NB4 (cell line): ENCODE data around the gene PBXIP1.
A peak's percentile ranks its signal among the peaks of the same experiment; 100 is the strongest.
"Not testable (repeated sequence)": the region's sequence is repeated elsewhere in the genome, so short reads cannot be mapped to it uniquely, and the experiment has no call there.

ENCODE experiments used
- DNase-seq: peaks from one replicate; pipeline ENCODE4 v3.0.0; 2010; ENCODE audit warnings: low read depth
- H3K4me3 ChIP-seq: one replicate; pipeline ENCODE4 v1.5.1; 2011; ENCODE audit warnings: mild to moderate bottlenecking, low read depth, low read length, moderate library complexity
- MYC ChIP-seq: IDR thresholded peaks from 2 replicates; pipeline ENCODE4 v1.6.1; 2011; ENCODE audit warnings: low read depth, low read length
- POLR2A ChIP-seq: IDR thresholded peaks from 2 replicates; pipeline ENCODE4 v1.6.1; 2011; ENCODE audit warnings: mild to moderate bottlenecking; ENCODE audit not compliant: insufficient read length; ENCODE audit errors: extremely low read depth
- TF ChIP-seq, protein P1 (sequence below): IDR thresholded peaks from 2 replicates; pipeline ENCODE4 v1.6.1; 2011; ENCODE audit warnings: low read depth, low read length
- TF ChIP-seq, protein P2 (sequence below): IDR thresholded peaks from one replicate; pipeline ENCODE4 v1.5.1; 2012; ENCODE audit warnings: low read depth, low read length

The PBXIP1 gene

GRCh38 chr1:154982897-154983648, 27.2 kb upstream of the PBXIP1 start, which contains the start of gene FLAD1:
FLAD1 (plus strand) TSS chr1:154983344; CDS start chr1:154983695, 351 bp downstream.
- DNase-seq, result peak; percentile 100
- TF ChIP-seq, protein P1, sequence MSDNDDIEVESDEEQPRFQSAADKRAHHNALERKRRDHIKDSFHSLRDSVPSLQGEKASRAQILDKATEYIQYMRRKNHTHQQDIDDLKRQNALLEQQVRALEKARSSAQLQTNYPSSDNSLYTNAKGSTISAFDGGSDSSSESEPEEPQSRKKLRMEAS, result peak; percentile 100
- TF ChIP-seq, protein P2, sequence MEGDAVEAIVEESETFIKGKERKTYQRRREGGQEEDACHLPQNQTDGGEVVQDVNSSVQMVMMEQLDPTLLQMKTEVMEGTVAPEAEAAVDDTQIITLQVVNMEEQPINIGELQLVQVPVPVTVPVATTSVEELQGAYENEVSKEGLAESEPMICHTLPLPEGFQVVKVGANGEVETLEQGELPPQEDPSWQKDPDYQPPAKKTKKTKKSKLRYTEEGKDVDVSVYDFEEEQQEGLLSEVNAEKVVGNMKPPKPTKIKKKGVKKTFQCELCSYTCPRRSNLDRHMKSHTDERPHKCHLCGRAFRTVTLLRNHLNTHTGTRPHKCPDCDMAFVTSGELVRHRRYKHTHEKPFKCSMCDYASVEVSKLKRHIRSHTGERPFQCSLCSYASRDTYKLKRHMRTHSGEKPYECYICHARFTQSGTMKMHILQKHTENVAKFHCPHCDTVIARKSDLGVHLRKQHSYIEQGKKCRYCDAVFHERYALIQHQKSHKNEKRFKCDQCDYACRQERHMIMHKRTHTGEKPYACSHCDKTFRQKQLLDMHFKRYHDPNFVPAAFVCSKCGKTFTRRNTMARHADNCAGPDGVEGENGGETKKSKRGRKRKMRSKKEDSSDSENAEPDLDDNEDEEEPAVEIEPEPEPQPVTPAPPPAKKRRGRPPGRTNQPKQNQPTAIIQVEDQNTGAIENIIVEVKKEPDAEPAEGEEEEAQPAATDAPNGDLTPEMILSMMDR, result no peak
- TF ChIP-seq MYC (peak; percentile 96), POLR2A (peak; percentile 63)
- H3K4me3 ChIP-seq, result peak within 1 kb of the TSS; percentile 87

GRCh38 chr1:154982341-154982740, 26.4 kb upstream of the PBXIP1 start:
- DNase-seq, result no peak
- TF ChIP-seq, protein P1, result no peak
- TF ChIP-seq, protein P2, result no peak
- TF ChIP-seq MYC, result no peak
- peak overlapping the region; percentile 81 for H3K4me3 ChIP-seq

GRCh38 chr1:154978360-154978759, 22.5 kb upstream of the PBXIP1 start:
- TF ChIP-seq, protein P2, result no peak
- TF ChIP-seq MYC (no peak), POLR2A (no peak)
- TF ChIP-seq, protein P1, result no peak
- no peak overlapping the region for H3K4me3 ChIP-seq
- no peak for DNase-seq

- DNase-seq, result not testable (repeated sequence)
- H3K4me3 ChIP-seq, result peak overlapping the region; percentile 25
Observed at GRCh38 chr1:154977762-154978161, 21.9 kb upstream of the PBXIP1 start.

DNA sequence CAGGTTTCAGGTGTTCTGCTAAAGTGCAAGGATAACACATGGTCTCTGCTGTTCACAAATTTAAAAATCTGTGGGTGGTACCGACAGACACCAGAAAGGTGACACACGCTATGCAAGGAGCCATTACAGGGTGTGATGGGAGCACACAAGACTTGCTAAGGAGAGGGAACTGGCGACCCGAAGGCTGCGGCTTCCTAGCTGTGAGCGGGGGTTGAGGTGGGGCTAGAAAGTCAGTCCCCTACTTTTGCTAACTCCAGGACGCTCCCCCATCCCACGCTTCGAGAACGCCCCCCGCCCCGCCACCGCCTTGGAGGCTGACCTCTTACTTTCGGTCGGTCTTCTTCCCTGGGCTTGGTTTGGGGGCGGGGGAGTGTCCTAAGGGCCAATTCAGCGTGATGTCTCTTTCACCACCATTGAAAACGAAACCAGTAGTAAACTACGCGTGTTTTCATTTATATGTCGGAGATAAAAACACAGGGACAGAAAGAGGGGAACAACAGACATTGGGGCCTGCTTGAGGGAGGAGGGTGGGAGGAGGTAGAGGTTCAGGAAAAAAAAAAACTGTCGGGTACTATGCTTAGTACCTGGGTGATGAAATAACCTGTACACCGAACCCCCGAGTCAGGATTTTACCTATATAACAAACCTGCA, 19.6 kb upstream of the PBXIP1 start:
- peak; percentile 78 for DNase-seq
- TF ChIP-seq, protein P1, result peak; percentile 26; the same call in 1 of the 2 replicates
- TF ChIP-seq POLR2A (peak; percentile 10), MYC (0 out of 2 replicates have a peak, but pooled peaks have one; percentile 7)
- TF ChIP-seq, protein P2, result no peak
- H3K4me3 ChIP-seq, result peak overlapping the region; percentile 95

DNA sequence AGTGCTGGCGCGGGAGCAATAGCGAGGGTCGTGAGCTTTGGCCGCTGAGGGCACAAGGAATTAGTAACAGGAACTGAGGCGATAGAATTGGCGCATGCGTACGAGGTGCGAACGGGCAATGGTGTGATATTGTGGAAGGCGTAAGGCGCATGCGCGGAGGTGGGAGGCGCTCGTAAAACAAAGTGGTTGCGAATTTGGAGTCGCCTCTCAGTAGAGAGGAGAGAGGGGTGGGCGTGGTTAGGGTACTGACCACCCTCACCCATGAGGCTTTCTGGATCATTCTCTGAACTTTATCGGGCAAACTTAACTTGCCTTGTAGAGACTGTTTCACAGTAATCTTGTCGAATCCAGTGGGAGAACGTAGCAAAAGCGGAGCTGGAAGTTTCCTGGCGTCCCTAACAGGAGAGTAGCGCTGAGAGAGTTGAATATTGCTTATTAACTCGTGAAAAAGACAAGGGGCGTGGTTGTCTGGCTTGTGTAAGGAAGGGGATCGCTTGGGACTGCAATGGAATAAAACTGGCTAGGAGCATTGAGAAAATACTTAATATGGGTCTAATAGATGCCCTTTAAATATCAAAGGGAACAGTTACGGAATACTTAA, 19.0 kb upstream of the PBXIP1 start:
- peak; percentile 96 for DNase-seq
- H3K4me3 ChIP-seq, result peak overlapping the region; percentile 95
- TF ChIP-seq MYC (peak; percentile 85), POLR2A (peak; percentile 82)
- TF ChIP-seq, protein P2, result no peak
- TF ChIP-seq, protein P1, result peak; percentile 68; the same call in 1 of the 2 replicates
